Retinal pigment epithelial cell (primary cell): ENCODE measurements around the gene FIZ1.

ENCODE experiments used
- DNase-seq: peaks from one replicate; pipeline ENCODE4 v3.0.0-alpha.2; 2010; ENCODE audit warnings: low read depth
- H3K4me3 ChIP-seq: 2 replicates; pipeline ENCODE4 v1.5.1; 2011; ENCODE audit warnings: mild to moderate bottlenecking, low read length, control low read depth, moderate library complexity
- CTCF ChIP-seq: conservative IDR thresholded peaks from 2 replicates; pipeline ENCODE4 v1.5.1; 2011; ENCODE audit warnings: low read depth, low read length, control low read depth, inconsistent platforms

Gene FIZ1

GRCh38 chr19:55623130-55623529 is 23.8 kb upstream of the FIZ1 start:
- TF ChIP-seq CTCF = no peak
- DNase-seq = no peak
- no peak overlapping the region for H3K4me3 ChIP-seq

DNA sequence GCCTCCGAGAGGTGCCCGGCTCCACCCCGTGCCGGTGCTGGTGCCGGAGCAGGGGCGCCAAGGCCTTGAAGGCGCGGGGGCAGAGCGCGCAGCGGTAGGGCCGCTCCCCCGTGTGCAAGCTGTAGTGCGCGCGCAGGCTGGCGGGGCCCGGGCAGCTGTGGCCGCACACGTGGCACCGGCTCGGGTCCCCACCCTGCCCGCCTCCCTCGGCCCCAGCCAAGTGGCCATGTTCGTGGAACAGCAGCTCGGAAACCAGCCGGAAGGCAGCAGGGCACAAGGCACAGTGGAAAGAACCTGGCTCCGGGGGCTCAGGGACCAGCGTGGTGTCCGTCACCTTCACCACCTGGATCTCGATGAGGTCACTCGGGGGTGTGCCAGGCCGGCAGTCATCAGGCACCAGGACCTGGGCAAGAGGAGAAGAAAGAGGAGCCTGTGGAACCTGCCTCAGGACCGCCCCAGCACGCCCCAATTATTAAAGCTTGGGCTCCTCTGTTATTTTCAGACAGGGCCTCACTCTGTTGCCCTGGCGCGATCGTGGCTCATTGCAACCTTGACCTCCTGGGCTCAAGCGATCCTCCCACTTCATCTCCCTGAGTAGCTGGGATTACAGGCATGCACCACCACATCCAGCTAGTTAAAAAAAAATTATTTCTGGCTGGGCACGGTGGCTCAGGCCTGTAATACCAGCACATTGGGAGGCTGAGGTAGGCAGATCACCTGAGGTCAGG is 23.1 kb upstream of the FIZ1 start:
- TF ChIP-seq CTCF = no peak
- no peak overlapping the region for H3K4me3 ChIP-seq
- DNase-seq = no peak

GRCh38 chr19:55621673-55622231 is 22.4 kb upstream of the FIZ1 start:
- no peak for DNase-seq
- no peak for TF ChIP-seq CTCF
- no peak overlapping the region for H3K4me3 ChIP-seq

DNA sequence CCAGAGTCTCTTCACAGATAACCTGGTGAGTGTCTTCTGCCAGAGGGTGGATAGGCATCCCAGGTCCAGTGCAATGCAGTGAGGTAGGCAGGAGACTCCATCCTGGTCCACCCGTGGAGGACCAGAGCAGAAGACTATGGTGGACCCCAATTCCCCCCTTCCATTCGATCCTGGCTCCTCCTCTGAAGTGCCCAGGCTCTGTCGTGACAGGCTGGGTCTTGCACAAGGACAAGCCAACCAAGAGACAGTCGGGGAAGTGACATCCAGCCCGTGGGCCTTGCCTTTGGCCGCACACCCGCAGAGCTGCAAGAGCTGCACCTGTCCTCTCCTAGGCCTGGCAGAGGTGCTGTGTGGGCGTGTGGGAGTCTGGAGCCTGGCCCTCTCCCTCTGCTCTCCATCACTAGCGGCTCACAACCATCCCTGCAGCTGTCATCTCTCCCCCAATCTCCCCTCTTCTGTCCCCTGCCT is 21.9 kb upstream of the FIZ1 start:
- no peak for DNase-seq
- no peak for TF ChIP-seq CTCF
- no peak overlapping the region for H3K4me3 ChIP-seq

DNA sequence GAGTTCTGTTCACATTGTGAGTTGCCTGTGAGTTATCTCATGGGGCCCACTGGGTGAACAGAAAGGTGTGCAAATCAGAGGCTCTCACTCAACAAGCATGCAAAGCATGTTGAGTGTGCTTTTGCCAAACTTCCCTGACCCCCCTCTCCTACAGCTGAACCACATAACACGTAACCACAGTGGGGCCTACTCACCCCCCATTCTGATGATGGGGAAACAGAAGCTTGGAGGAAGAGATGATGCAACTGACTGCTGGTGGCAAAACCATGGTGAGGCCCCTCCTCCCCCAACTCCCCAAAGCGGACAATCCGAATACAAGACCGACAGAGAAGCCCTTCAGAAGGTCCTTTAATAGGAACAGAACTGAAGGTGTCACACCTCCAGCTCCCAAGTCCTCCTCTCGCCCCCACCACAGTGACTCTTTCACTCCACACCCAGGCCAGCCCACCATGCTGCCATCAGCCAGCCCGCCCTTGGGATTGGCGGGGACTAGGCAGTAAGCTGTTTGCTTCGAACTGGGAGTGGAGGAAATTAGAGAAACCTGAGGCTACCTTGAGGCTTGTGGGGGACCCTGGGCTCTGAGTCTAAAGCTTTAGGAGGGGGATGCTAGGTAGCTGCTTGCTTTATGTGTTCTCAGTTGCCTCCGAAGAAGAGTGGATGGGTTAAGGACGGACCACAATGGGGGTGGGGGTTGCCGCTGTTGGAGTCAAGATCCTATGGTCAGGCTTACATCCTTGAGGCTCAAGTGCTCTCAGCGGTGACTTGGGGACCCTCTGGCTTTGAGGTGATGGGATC is 21.3 kb upstream of the FIZ1 start:
- no peak for TF ChIP-seq CTCF
- H3K4me3 ChIP-seq = no peak overlapping the region
- DNase-seq = no peak

DNA sequence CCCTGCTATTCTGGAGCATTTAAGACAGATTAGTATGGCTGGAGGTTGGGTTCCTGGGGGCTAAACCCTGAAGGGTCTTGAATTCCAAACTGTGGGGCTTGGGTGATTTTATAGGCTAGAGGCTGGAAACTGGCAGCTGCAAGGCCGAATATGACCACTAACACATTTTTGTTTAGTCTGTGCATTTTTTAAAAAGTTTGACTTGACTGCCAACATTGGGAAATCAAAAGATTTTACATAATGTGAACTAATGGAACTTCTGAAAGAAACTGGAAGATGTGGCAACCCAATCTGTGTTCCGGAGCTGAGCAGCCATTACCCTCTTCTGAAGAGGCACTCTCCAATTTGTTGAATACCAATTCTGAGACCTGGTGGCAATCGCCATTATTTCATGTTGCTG is 20.0 kb upstream of the FIZ1 start:
- no peak for TF ChIP-seq CTCF
- H3K4me3 ChIP-seq = no peak overlapping the region
- no peak for DNase-seq
